GM08714 (cell line): ENCODE measurements around the gene SIRPG.
"Not testable (repeated sequence)": the region's sequence is repeated elsewhere in the genome, so short reads cannot be mapped to it uniquely, and the experiment has no call there.

Experiments
- H3K4me3 ChIP-seq: fragments of 200-500 bp; sonication (Bioruptor generic); 2 replicates; pipeline ENCODE4 v1.5.1; 2014; ENCODE audit warnings: mild to moderate bottlenecking, low read length, inconsistent platforms
- ZNF274 ChIP-seq: IDR thresholded peaks from 2 replicates; pipeline ENCODE4 v1.6.1; 2012; ENCODE audit warnings: mild to moderate bottlenecking, low read depth, low read length

The SIRPG gene

GRCh38 chr20:1657556-1658334 lies at the start of gene SIRPG:
SIRPG (minus strand) TSS chr20:1657779; CDS start chr20:1657714, 65 bp downstream.
- H3K4me3 ChIP-seq = no peak within 1 kb of the TSS
- no peak for TF ChIP-seq ZNF274

- not testable (repeated sequence) for H3K4me3 ChIP-seq
Measured at GRCh38 chr20:1706887-1707286, 49.3 kb upstream of the SIRPG start.

GRCh38 chr20:1706079-1706478 lies 48.5 kb upstream of the SIRPG start:
- no peak overlapping the region for H3K4me3 ChIP-seq
- TF ChIP-seq ZNF274 = no peak

GRCh38 chr20:1702855-1703254 lies 45.3 kb upstream of the SIRPG start:
- no peak overlapping the region for H3K4me3 ChIP-seq
- TF ChIP-seq ZNF274 = no peak

- H3K4me3 ChIP-seq = no peak overlapping the region
- no peak for TF ChIP-seq ZNF274
Measured at GRCh38 chr20:1702328-1702727, 44.7 kb upstream of the SIRPG start.

- TF ChIP-seq ZNF274 = no peak
- H3K4me3 ChIP-seq = no peak overlapping the region
Measured at GRCh38 chr20:1700990-1701389, 43.4 kb upstream of the SIRPG start.

- no peak for TF ChIP-seq ZNF274
- H3K4me3 ChIP-seq = no peak overlapping the region
Measured at GRCh38 chr20:1697592-1697991, 40.0 kb upstream of the SIRPG start.

GRCh38 chr20:1696521-1697209 lies 39.1 kb upstream of the SIRPG start:
- TF ChIP-seq ZNF274 = no peak
- no peak overlapping the region for H3K4me3 ChIP-seq

- no peak for TF ChIP-seq ZNF274
- H3K4me3 ChIP-seq = no peak overlapping the region
Measured at GRCh38 chr20:1694672-1695071, 37.1 kb upstream of the SIRPG start.

GRCh38 chr20:1693427-1693826 lies 35.8 kb upstream of the SIRPG start:
- no peak for TF ChIP-seq ZNF274
- H3K4me3 ChIP-seq = no peak overlapping the region

GRCh38 chr20:1689721-1690120 lies 32.1 kb upstream of the SIRPG start:
- no peak overlapping the region for H3K4me3 ChIP-seq
- TF ChIP-seq ZNF274 = no peak

GRCh38 chr20:1688886-1689538 lies 31.4 kb upstream of the SIRPG start:
- H3K4me3 ChIP-seq = no peak overlapping the region
- no peak for TF ChIP-seq ZNF274

GRCh38 chr20:1687053-1687452 lies 29.5 kb upstream of the SIRPG start:
- no peak overlapping the region for H3K4me3 ChIP-seq

GRCh38 chr20:1686151-1686748 lies 28.7 kb upstream of the SIRPG start:
- no peak for TF ChIP-seq ZNF274
- no peak overlapping the region for H3K4me3 ChIP-seq

More at GRCh38 chr20:1687053-1687452, 29.5 kb upstream of the SIRPG start:
- TF ChIP-seq ZNF274 = no peak
